Glutamatergic neuron (in vitro differentiated cells): Measurements from ENCODE around the gene HAPLN1. TPM values are rescaled to one million over a fixed set of nuclear protein-coding genes. Genes with fewer than 3 reads are reported as not detected.

ENCODE experiments used
- DNase-seq: peaks from one replicate; pipeline ENCODE4 v3.0.0; 2022
- H3K27ac Mint-ChIP-seq: one replicate; pipeline ENCODE4 v1.8.0; 2020; ENCODE audit warnings: mild to moderate bottlenecking, mixed read lengths, inconsistent platforms; ENCODE audit not compliant: unreplicated experiment
- H3K27me3 Mint-ChIP-seq: one replicate; pipeline ENCODE4 v1.8.0; 2020; ENCODE audit warnings: mild to moderate bottlenecking, moderate library complexity, mixed read lengths, inconsistent platforms; ENCODE audit not compliant: unreplicated experiment
- H3K36me3 Mint-ChIP-seq: one replicate; pipeline ENCODE4 v1.8.0; 2020; ENCODE audit warnings: mild to moderate bottlenecking, mixed read lengths, inconsistent platforms; ENCODE audit not compliant: unreplicated experiment
- H3K4me1 Mint-ChIP-seq: one replicate; pipeline ENCODE4 v1.8.0; 2020; ENCODE audit warnings: mild to moderate bottlenecking, low read depth, mixed read lengths, inconsistent platforms; ENCODE audit not compliant: unreplicated experiment
- H3K4me3 Mint-ChIP-seq: one replicate; pipeline ENCODE4 v1.8.0; 2020; ENCODE audit warnings: mild to moderate bottlenecking, mixed read lengths, inconsistent platforms; ENCODE audit not compliant: unreplicated experiment
- H3K9me3 Mint-ChIP-seq: one replicate; pipeline ENCODE4 v1.8.0; 2020; ENCODE audit warnings: mild to moderate bottlenecking, moderate library complexity, mixed read lengths, inconsistent platforms; ENCODE audit not compliant: unreplicated experiment
- total RNA-seq: library from RNA; stranded (reverse); fragmentation: NEBNext Ultra II Directional; extraction: Animal tissue kit (Norgen Biotek cat#: 25700); gene quantifications from one replicate; pipeline ENCODE4 v1.2.1, GENCODE V29; 2021; ENCODE audit not compliant: unreplicated experiment
- TF ChIP-seq, protein P1 (sequence below): fragments of 200-600 bp; sonication (generic); IDR thresholded peaks from one replicate; pipeline ENCODE4 v1.5.0; 2021; ENCODE audit not compliant: partially characterized antibody, unreplicated experiment

HAPLN1 gene
- total RNA-seq, 1 donor from 2014 or later = 2.9 TPM

DNA sequence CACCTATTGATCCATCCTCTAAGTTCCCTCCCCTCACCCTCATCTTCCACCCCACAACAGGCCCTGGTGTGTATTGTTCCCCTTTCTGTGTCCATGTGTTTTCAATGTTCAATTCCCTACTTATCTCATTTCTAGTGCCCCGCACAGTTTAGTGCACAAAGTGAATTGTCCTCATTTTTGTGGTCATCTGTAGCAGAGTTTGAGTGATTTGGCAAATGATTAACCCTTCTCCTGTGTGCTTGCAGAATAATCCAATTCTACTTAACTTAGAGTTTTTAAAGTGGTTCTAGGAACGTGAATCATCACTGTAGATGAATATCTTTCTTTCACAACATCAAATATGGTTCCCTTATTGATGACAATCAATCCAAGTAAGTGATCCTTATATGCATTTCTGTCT is 6.3 kb upstream of the HAPLN1 start:
- no peak for DNase-seq
- Mint-ChIP-seq H3K27me3 (peaks cover 5% of the 10 kb centered on the region), H3K4me3 (no peak overlapping the region), H3K9me3 (peaks cover 2% of the 10 kb centered on the region), H3K4me1 (peaks cover 10% of the 10 kb centered on the region), H3K36me3 (no peaks in the 10 kb centered on the region), H3K27ac (no peak overlapping the region)
- TF ChIP-seq, protein P1, sequence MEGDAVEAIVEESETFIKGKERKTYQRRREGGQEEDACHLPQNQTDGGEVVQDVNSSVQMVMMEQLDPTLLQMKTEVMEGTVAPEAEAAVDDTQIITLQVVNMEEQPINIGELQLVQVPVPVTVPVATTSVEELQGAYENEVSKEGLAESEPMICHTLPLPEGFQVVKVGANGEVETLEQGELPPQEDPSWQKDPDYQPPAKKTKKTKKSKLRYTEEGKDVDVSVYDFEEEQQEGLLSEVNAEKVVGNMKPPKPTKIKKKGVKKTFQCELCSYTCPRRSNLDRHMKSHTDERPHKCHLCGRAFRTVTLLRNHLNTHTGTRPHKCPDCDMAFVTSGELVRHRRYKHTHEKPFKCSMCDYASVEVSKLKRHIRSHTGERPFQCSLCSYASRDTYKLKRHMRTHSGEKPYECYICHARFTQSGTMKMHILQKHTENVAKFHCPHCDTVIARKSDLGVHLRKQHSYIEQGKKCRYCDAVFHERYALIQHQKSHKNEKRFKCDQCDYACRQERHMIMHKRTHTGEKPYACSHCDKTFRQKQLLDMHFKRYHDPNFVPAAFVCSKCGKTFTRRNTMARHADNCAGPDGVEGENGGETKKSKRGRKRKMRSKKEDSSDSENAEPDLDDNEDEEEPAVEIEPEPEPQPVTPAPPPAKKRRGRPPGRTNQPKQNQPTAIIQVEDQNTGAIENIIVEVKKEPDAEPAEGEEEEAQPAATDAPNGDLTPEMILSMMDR = no peak

DNA sequence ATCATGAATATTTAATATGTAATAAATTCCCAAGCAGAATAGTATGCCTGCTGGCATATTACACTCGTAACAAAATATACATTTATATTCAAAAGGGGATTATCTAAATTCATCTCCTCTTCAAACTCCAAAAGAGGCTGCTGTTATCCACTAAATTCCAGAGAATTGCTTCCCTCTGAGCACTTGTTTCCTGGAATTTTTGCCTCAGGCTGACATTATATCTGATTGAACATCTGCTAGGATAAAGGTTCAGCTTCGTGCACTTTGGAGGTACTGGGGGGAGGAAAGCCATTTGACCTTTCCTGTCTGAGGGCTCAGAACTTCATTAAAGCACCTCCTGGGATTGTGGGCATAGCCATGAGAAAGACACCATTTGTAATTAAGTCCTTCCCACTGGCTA is 4.3 kb upstream of the HAPLN1 start:
- Mint-ChIP-seq H3K36me3 (no peaks in the 10 kb centered on the region), H3K27me3 (peaks cover 9% of the 10 kb centered on the region), H3K27ac (no peak overlapping the region), H3K4me3 (peak overlapping the region; percentile 15), H3K9me3 (peaks cover 9% of the 10 kb centered on the region), H3K4me1 (peaks cover 22% of the 10 kb centered on the region)
- TF ChIP-seq, protein P1 = no peak
- no peak for DNase-seq

DNA sequence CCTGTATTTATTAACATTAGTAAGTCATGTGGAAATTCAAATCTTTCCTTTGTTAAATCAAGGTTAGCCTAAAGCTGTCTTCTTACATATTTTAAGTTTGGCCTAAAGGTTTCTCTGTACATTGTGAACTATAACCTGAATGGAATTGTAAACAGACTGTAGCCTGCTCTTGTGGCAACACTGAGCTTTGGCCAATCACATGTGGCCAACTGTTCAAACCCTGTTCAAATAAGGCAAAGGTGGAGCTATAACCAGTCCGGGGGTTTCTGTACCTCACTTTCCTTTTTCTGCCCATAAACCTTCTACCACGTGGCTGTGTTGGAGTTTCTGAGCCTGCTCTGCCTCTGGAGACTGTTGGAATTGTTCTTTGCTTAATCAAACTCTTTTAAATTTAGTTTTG is 3.3 kb upstream of the HAPLN1 start:
- H3K9me3 Mint-ChIP-seq = peaks cover 9% of the 10 kb centered on the region
- H3K4me3 Mint-ChIP-seq = no peak overlapping the region
- H3K27me3 Mint-ChIP-seq = peaks cover 9% of the 10 kb centered on the region
- no peak for DNase-seq
- TF ChIP-seq, protein P1 = no peak
- no peak overlapping the region for H3K27ac Mint-ChIP-seq
- H3K4me1 Mint-ChIP-seq = peaks cover 26% of the 10 kb centered on the region
- no peaks in the 10 kb centered on the region for H3K36me3 Mint-ChIP-seq

DNA sequence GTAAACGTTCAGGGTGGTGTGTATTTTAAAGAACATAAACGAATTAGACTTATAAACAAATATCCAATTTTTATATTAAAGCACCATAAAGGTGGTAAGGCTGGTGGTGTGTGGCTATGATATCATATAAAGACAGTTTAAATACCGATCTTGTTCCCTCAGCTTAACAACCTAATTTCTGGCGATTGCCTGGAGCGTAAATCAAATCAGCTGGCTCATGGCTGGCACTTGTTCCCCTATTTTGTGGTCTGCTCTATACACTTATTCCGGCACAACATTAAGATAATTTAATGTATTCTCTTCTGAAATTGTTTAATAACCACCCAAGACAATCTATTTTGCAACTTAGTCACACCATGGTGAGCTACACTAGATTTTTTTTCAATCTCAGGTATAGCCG is 2.4 kb upstream of the HAPLN1 start:
- Mint-ChIP-seq H3K4me1 (peaks cover 33% of the 10 kb centered on the region), H3K4me3 (peak overlapping the region; percentile 82), H3K27me3 (peaks cover 9% of the 10 kb centered on the region), H3K9me3 (peaks cover 9% of the 10 kb centered on the region), H3K27ac (no peak overlapping the region), H3K36me3 (no peaks in the 10 kb centered on the region)
- TF ChIP-seq, protein P1 = no peak
- DNase-seq = no peak

DNA sequence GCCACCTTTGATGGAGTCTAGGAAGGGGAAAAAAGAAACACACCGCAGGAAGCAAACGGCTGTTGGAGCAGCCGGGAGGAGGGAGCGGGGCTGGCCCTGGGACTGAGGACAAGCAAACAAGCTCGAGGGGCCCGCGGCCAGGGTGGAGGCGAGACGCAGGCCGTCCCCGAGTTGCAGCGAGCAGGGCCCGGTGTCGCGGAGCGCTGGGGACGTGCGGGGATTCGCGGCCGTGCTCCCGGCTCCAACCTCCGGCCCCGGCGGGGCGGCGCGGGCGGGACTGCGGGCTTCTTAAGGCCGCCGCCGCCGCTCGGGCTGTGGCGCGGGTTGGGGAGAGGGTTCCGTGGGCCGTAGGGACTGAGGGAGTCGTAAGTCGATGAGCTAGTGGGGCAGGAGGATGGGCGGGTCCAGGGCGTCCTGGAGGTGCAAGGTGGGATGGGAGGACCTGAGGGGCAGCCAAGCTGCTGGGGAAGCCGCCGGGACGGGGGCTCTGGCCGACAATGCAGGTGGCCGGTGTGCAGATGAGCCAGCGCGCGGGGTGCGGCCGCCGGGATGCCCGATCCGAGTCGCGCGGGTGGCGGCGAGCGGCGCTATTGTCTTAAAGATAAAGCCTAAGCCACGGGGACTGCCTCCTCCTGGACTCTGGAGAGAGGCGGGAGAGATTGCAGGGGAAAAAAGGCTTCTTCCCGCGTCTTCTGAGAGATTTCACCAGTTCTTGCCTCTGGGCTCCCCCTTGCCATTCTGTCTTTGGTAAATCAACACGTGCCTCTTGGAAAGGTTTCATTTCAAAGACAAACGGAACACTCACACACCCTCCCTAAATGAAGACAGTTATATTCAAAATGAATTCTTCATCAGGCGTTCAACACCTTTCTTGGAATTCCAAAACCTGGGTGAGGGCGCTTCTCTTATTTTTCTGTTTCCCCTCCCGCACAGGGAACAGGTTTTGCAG is 1.6 kb upstream of the HAPLN1 start:
- H3K4me3 Mint-ChIP-seq = peak overlapping the region; percentile 95
- peaks cover 5% of the 10 kb centered on the region for H3K27me3 Mint-ChIP-seq
- peaks cover 40% of the 10 kb centered on the region for H3K4me1 Mint-ChIP-seq
- H3K36me3 Mint-ChIP-seq = no peaks in the 10 kb centered on the region
- peak; percentile 86 for DNase-seq
- peak overlapping the region; percentile 87 for H3K27ac Mint-ChIP-seq
- TF ChIP-seq, protein P1 = no peak
- H3K9me3 Mint-ChIP-seq = peaks cover 9% of the 10 kb centered on the region
